GM12878 (cell line): ENCODE data around the gene COX10. TPM values are rescaled to one million over a fixed set of nuclear protein-coding genes. Genes with fewer than 3 reads are reported as not detected.

Experiments
- ATAC-seq: fragments of 200-7000 bp; cut with Tn5 transposase; 3 replicates; pipeline ENCODE4 v1.9.1; 2020; ENCODE audit warnings: mild to moderate bottlenecking, moderate library complexity
- BruUV-seq: library from RNA; stranded (reverse); fragments of 400-500 nt; replicated peaks from 2 replicates; lab custom pipeline; 2021; lab: Mats Ljungman, UMichigan
- CTCF ChIA-PET: fragments of 300-600 bp; sonication (Branson Sonifier 250); formaldehyde crosslinking; extraction: SDS; loops from one replicate; lab custom pipeline; 2021; ENCODE audit warnings: inconsistent platforms; lab: Yijun Ruan, JAX
- POLR2A ChIA-PET: fragments of 350-600 bp; formaldehyde crosslinking; extraction: SDS; loops from one replicate; lab custom pipeline; 2021; ENCODE audit warnings: inconsistent platforms; lab: Charles Lee
- RAD21 ChIA-PET: fragments of 300-600 bp; sonication (Branson Sonifier 250); formaldehyde crosslinking; loops from one replicate; lab custom pipeline; 2023; ENCODE audit warnings: antibody characterized with exemption; ENCODE audit not compliant: unreplicated experiment; lab: Charles Lee
- SMC1A ChIA-PET: fragments of 300-600 bp; sonication (Branson Sonifier 250); formaldehyde crosslinking; loops from one replicate; lab custom pipeline; 2023; ENCODE audit not compliant: unreplicated experiment, uncharacterized antibody; lab: Charles Lee
- DNase-seq: peaks from one replicate; pipeline ENCODE4 v3.0.0-alpha.2; 2011; ENCODE audit warnings: low read depth, low spot score
- FAIRE-seq: peaks from 3 replicates; lab custom pipeline; 2011; peaks lifted over from hg19 to GRCh38; lab: Jason Lieb, UNC
- H2AFZ ChIP-seq: 2 replicates; pipeline ENCODE4 v1.6.0; 2011; ENCODE audit warnings: low read depth, low read length, control low read depth; ENCODE audit not compliant: control insufficient read depth
- H3K27ac ChIP-seq: 2 replicates; pipeline ENCODE4 v1.5.1; 2011; ENCODE audit warnings: control low read depth; ENCODE audit not compliant: control insufficient read depth, insufficient read depth
- H3K27me3 ChIP-seq, 2 experiments: replicated peaks in 1 of 2; 2 replicates each; pipeline versions ENCODE4 v1.6.0 to v1.6.1; 2011; ENCODE audit warnings: low read length in 1 of 2; ENCODE audit not compliant: control insufficient read depth in 2 of 2, insufficient read depth in 2 of 2
- H3K36me3 ChIP-seq, 2 experiments: 2 replicates each; pipeline ENCODE4 v1.5.1; 2011; ENCODE audit warnings: low read length in 1 of 2; ENCODE audit not compliant: control insufficient read depth in 2 of 2, insufficient read depth in 2 of 2
- H3K4me1 ChIP-seq: 2 replicates; pipeline ENCODE4 v1.6.1; 2011; ENCODE audit warnings: mild to moderate bottlenecking, low read length, moderate library complexity, mixed read lengths; ENCODE audit not compliant: control insufficient read depth, insufficient read depth
- H3K4me2 ChIP-seq: 2 replicates; pipeline ENCODE4 v1.6.0; 2011; ENCODE audit warnings: control low read depth; ENCODE audit not compliant: control insufficient read depth, insufficient read depth
- H3K4me3 ChIP-seq: fragments of 200-600 bp; sonication (generic); 2 replicates; pipeline ENCODE4 v1.5.1; 2016
- H3K79me2 ChIP-seq: 2 replicates; pipeline ENCODE4 v1.6.0; 2011; ENCODE audit warnings: low read length; ENCODE audit not compliant: control insufficient read depth, insufficient read depth
- H3K9ac ChIP-seq: 2 replicates; pipeline ENCODE4 v1.8.0; 2011; ENCODE audit warnings: low read length, control low read depth, mixed read lengths; ENCODE audit not compliant: control insufficient read depth, insufficient read depth
- H3K9me3 ChIP-seq: replicated peaks from 3 replicates; pipeline ENCODE4 v1.5.1; 2011; ENCODE audit warnings: mild to moderate bottlenecking, low read length; ENCODE audit not compliant: control insufficient read depth, insufficient read depth
- H4K20me1 ChIP-seq: 2 replicates; pipeline ENCODE4 v1.6.0; 2011; ENCODE audit not compliant: control insufficient read depth, insufficient read depth
- IKZF2 ChIP-seq, 2 experiments: fragments of 450-650 bp; IDR thresholded peaks; 2 replicates each; pipeline ENCODE4 v1.6.1; 2017; ENCODE audit warnings: mild to moderate bottlenecking in 2 of 2, moderate library complexity in 2 of 2
- NFYB ChIP-seq: IDR thresholded peaks from 2 replicates; pipeline ENCODE4 v1.6.1; 2011; ENCODE audit warnings: low read depth, mild to moderate bottlenecking, low read length, improper control_type of control experiment, moderate library complexity; ENCODE audit not compliant: insufficient read depth
- REST ChIP-seq: IDR thresholded peaks from 2 replicates; pipeline ENCODE4 v1.6.1; 2012; ENCODE audit warnings: mild to moderate bottlenecking, low read depth, low read length
- SIN3A ChIP-seq: IDR thresholded peaks from 2 replicates; pipeline ENCODE4 v1.6.1; 2012; ENCODE audit warnings: low read depth, low read length, improper control_type of control experiment
- WGBS: methylation state at CpG from one replicate; pipeline ENCODE4 v1.1.6; 2016; ENCODE audit warnings: low lambda C conversion rate; ENCODE audit not compliant: insufficient replicate concordance, insufficient coverage; ENCODE audit errors: missing lambda C conversion rate; 5-methylcytosine and 5-hydroxymethylcytosine counted together
- in situ Hi-C: fragments of 300-500 bp; cut with MboI; formaldehyde crosslinking; loops from 9 replicates; pipeline ENCODE4 v1.14.3; 2018; ENCODE audit warnings: mixed read lengths
- intact Hi-C: fragments of 100-400 bp; cut with micrococcal nuclease; formaldehyde crosslinking; loops from one replicate; pipeline ENCODE4 v1.14.2; 2022; ENCODE audit not compliant: unreplicated experiment
- polyA plus RNA-seq, 11 experiments: library from polyadenylated mRNA; depleted of rRNA in 4 of 11; unstranded in 6 of 11; stranded (reverse) in 5 of 11; fragments of >200 nt; fragmentation: Nextera tagmentation in 4 of 11; fragmentation: Illumina TruSeq in 1 of 11; extraction: Ambion mirVana in 4 of 11; extraction: Trizol in 1 of 11; gene quantifications; 1 replicate in 1 of 11; 2 replicates in 10 of 11; pipeline versions ENCODE4 v1.2.1 to v1.2.3, GENCODE V29; 2011 to 2016; ENCODE audit warnings: inconsistent platforms in 2 of 11, missing spikeins in 2 of 11, low read depth in 1 of 11
- total RNA-seq, 4 experiments: library from RNA; depleted of rRNA in 3 of 4; stranded (reverse); fragments of >200 nt in 3 of 4; fragmentation: Illumina TruSeq in 1 of 4; extraction: Trizol in 1 of 4; gene quantifications; 2 replicates each; pipeline versions ENCODE4 v1.2.1 to v1.2.3, GENCODE V29; 2013 to 2021

COX10 gene
- total and polyA plus RNA-seq, 10 of the 15 experiments (the other 5 are each of a cell fraction or from before 2014, with no cell fraction given): 9.6 to 29.4 (median 21.3) TPM

- ATAC-seq (no peak), DNase-seq (no peak), FAIRE-seq (no peak)
- ChIA-PET POLR2A (no interaction called here), RAD21 (no interaction called here), CTCF (no interaction called here), SMC1A (no interaction called here)
- no TSS peak for BruUV-seq
- no peak overlapping the region for H3K9ac ChIP-seq
- no peak overlapping the region for H2AFZ ChIP-seq
- intact Hi-C loops: no loop called here
- WGBS: 98% methylated on average over 2 of the region's 2 CpGs
- H3K4me1 ChIP-seq: no peaks in the 10 kb centered on the region
- no peak overlapping the region for H3K27ac ChIP-seq
- no peak overlapping the region for H3K4me2 ChIP-seq
- no peaks in the 10 kb centered on the region for H3K27me3 ChIP-seq
- H4K20me1 ChIP-seq: no peaks in the 10 kb centered on the region
- no peaks in the 10 kb centered on the region; the same call in 1 of the 2 replicates for H3K79me2 ChIP-seq
- H3K9me3 ChIP-seq: no peaks in the 10 kb centered on the region; the same call in 1 of the 3 replicates
- no peaks in the 10 kb centered on the region; a peak in 1 of 4 replicates for H3K36me3 ChIP-seq
- no peak overlapping the region for H3K4me3 ChIP-seq
- no peak for TF ChIP-seq NFYB
- in situ Hi-C loops: no loop called here
Observed at GRCh38 chr17:14150619-14151018, 81.3 kb downstream of the COX10 start.

GRCh38 chr17:14152721-14153120 lies 83.4 kb downstream of the COX10 start:
- SMC1A ChIA-PET: no interaction called here
- TF ChIP-seq SIN3A (no peak), REST (no peak), IKZF2 (IDR thresholded peaks at IDR 0.05) (no peak)
- POLR2A ChIA-PET: no interaction called here
- no peak overlapping the region for H3K4me2 ChIP-seq
- no peak overlapping the region for H3K9ac ChIP-seq
- in situ Hi-C loops: no loop called here
- BruUV-seq: no TSS peak
- H4K20me1 ChIP-seq: no peaks in the 10 kb centered on the region
- RAD21 ChIA-PET: no interaction called here
- H3K79me2 ChIP-seq: no peaks in the 10 kb centered on the region; the same call in 1 of the 2 replicates
- ATAC-seq: no peak
- H3K27ac ChIP-seq: no peak overlapping the region
- no peaks in the 10 kb centered on the region; the same call in 2 of the 3 replicates for H3K9me3 ChIP-seq
- no peak overlapping the region for H3K4me3 ChIP-seq
- CTCF ChIA-PET: no interaction called here
- no peak overlapping the region for H2AFZ ChIP-seq
- no peak for DNase-seq
- H3K4me1 ChIP-seq: no peaks in the 10 kb centered on the region
- 84% methylated on average over 4 of the region's 4 CpGs for WGBS
- intact Hi-C loops: no loop called here
- FAIRE-seq: no peak
- H3K36me3 ChIP-seq: no peaks in the 10 kb centered on the region; a peak in 1 of 4 replicates
- no peaks in the 10 kb centered on the region for H3K27me3 ChIP-seq
